Endometrium (tissue), 2 donors: ENCODE measurements around the gene OTOA.
"Not testable (repeated sequence)": the region's sequence is repeated elsewhere in the genome, so short reads cannot be mapped to it uniquely, and the experiment has no call there.

ENCODE experiments used
- FAIRE-seq: peaks from 2 replicates; lab custom pipeline; 2012; peaks lifted over from hg19 to GRCh38; lab: Jason Lieb, UNC
- donor health status: control.
- donor health status: control.

The OTOA gene

GRCh38 chr16:21722771-21723455 is 59.1 kb downstream of the OTOA start:
- FAIRE-seq, result no peak

GRCh38 chr16:21723532-21723931 is 59.8 kb downstream of the OTOA start:
- FAIRE-seq, result no peak

- FAIRE-seq, result no peak
Measured at GRCh38 chr16:21727344-21727743, 63.6 kb downstream of the OTOA start.

- FAIRE-seq, result not testable (repeated sequence)
Measured at GRCh38 chr16:21731233-21731632, 67.5 kb downstream of the OTOA start.

GRCh38 chr16:21740637-21741036 is 76.9 kb downstream of the OTOA start:
- FAIRE-seq, result not testable (repeated sequence)

- FAIRE-seq, result not testable (repeated sequence)
Measured at GRCh38 chr16:21756192-21757079, 92.7 kb downstream of the OTOA start.

- not testable (repeated sequence) for FAIRE-seq
Measured at GRCh38 chr16:21757080-21757671, 93.4 kb downstream of the OTOA start.

- FAIRE-seq, result not testable (repeated sequence)
Measured at GRCh38 chr16:21768280-21768679, 104.5 kb downstream of the OTOA start.

- not testable (repeated sequence) for FAIRE-seq
Measured at GRCh38 chr16:21768810-21769209, 105.0 kb downstream of the OTOA start.

GRCh38 chr16:21769284-21769683 is 105.5 kb downstream of the OTOA start:
- FAIRE-seq, result not testable (repeated sequence)

GRCh38 chr16:21770584-21770983 is 106.8 kb downstream of the OTOA start:
- not testable (repeated sequence) for FAIRE-seq

GRCh38 chr16:21772547-21773206 is 108.9 kb downstream of the OTOA start:
- not testable (repeated sequence) for FAIRE-seq

- not testable (repeated sequence) for FAIRE-seq
Measured at GRCh38 chr16:21773207-21773553, 109.4 kb downstream of the OTOA start.

- not testable (repeated sequence) for FAIRE-seq
Measured at GRCh38 chr16:21780525-21780924, 116.8 kb downstream of the OTOA start.

GRCh38 chr16:21790506-21790905 is 126.7 kb downstream of the OTOA start:
- FAIRE-seq, result not testable (repeated sequence)

- not testable (repeated sequence) for FAIRE-seq
Measured at GRCh38 chr16:21793310-21793709, 129.5 kb downstream of the OTOA start.

- FAIRE-seq, result not testable (repeated sequence)
Measured at GRCh38 chr16:21798601-21799000, 134.8 kb downstream of the OTOA start.

GRCh38 chr16:21801538-21802374 is 138.0 kb downstream of the OTOA start:
- FAIRE-seq, result peak; percentile 39

GRCh38 chr16:21802375-21802663 is 138.6 kb downstream of the OTOA start:
- peak; percentile 59 for FAIRE-seq
